ENCODE data around the gene C2CD3. TPM values are rescaled to one million over a fixed set of nuclear protein-coding genes. Genes with fewer than 3 reads are reported as not detected.

C2CD3 gene
- total RNA-seq, 2 donors from 2014 or later: 12.2 to 31.6 TPM

GRCh38 chr11:74057249-74058151 lies 113.3 kb downstream of the C2CD3 start:
- no peak overlapping the region for H3K4me3 ChIP-seq
- no peaks in the 10 kb centered on the region for H3K9me3 ChIP-seq
- no peaks in the 10 kb centered on the region for H3K36me3 ChIP-seq (replicated peaks in 1 of 2; ENCODE audit: insufficient read depth in 1 of 2, low read depth in 2 of 2)
- no peak for TF ChIP-seq CTCF (IDR thresholded peaks at IDR 0.05)
- TF ChIP-seq POLR2A (IDR thresholded peaks at IDR 0.05): no peak
- no peak overlapping the region for H3K27ac ChIP-seq
- WGBS, 2 donors: 87 to 88% methylated on average over 8 of the region's 8 CpGs
- no peak for ATAC-seq
- no peaks in the 10 kb centered on the region for H3K27me3 ChIP-seq
- no peak for DNase-seq
- no peaks in the 10 kb centered on the region for H3K4me1 ChIP-seq
- intact Hi-C loops (cut with DNase I): no loop called here

- no peaks in the 10 kb centered on the region for H3K4me1 ChIP-seq
- H3K27ac ChIP-seq: no peak overlapping the region
- no peaks in the 10 kb centered on the region for H3K27me3 ChIP-seq
- no peak overlapping the region for H3K4me3 ChIP-seq
- DNase-seq: no peak
- ATAC-seq: no peak
- TF ChIP-seq POLR2A (IDR thresholded peaks at IDR 0.05) (no peak), CTCF (IDR thresholded peaks at IDR 0.05) (no peak)
- intact Hi-C loops (cut with DNase I): no loop called here
- H3K36me3 ChIP-seq (replicated peaks in 1 of 2; ENCODE audit: insufficient read depth in 1 of 2, low read depth in 2 of 2): no peaks in the 10 kb centered on the region
- no peaks in the 10 kb centered on the region for H3K9me3 ChIP-seq
Observed at GRCh38 chr11:74055938-74056337, 114.9 kb downstream of the C2CD3 start.

GRCh38 chr11:74050465-74050864 lies 120.3 kb downstream of the C2CD3 start:
- TF ChIP-seq CTCF (IDR thresholded peaks at IDR 0.05): no peak
- TF ChIP-seq POLR2A (IDR thresholded peaks at IDR 0.05): no peak
- DNase-seq (no peak), ATAC-seq (no peak)
- Histone ChIP-seq H3K27ac (no peak overlapping the region), H3K27me3 (no peaks in the 10 kb centered on the region), H3K36me3 (replicated peaks in 1 of 2; ENCODE audit: insufficient read depth in 1 of 2, low read depth in 2 of 2) (no peaks in the 10 kb centered on the region), H3K4me3 (no peak overlapping the region), H3K9me3 (no peaks in the 10 kb centered on the region), H3K4me1 (no peaks in the 10 kb centered on the region)
- WGBS, 2 donors: 89 to 92% methylated on average over 3 of the region's 3 CpGs
- intact Hi-C loops (cut with DNase I): no loop called here

DNA sequence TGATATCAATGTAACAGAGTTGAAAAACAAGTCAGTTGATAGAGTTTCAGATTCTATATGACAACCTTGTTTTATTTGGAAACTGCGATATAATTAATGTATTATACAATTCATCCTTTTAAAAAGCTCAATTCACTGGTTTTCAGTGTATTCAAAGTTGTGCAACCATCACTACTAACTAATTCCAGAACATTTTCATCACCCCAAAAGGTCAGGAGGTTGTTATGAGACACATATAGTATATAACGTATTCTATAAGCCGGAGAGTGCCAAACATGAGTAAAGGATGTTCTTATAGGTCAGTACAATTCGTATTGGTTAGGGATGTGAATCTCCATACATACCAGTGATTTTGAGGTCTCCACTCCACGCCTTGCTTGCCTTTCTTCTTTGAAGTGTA lies 121.8 kb downstream of the C2CD3 start:
- no peaks in the 10 kb centered on the region for H3K27me3 ChIP-seq
- WGBS, 2 donors: 88 to 92% methylated on average over 5 of the region's 5 CpGs
- no peak overlapping the region for H3K27ac ChIP-seq
- ATAC-seq (no peak), DNase-seq (no peak)
- intact Hi-C loops (cut with DNase I): no loop called here
- H3K4me3 ChIP-seq: no peak overlapping the region
- no peaks in the 10 kb centered on the region for H3K4me1 ChIP-seq
- H3K9me3 ChIP-seq: no peaks in the 10 kb centered on the region
- TF ChIP-seq POLR2A (IDR thresholded peaks at IDR 0.05) (no peak), CTCF (IDR thresholded peaks at IDR 0.05) (no peak)
- H3K36me3 ChIP-seq (replicated peaks in 1 of 2; ENCODE audit: insufficient read depth in 1 of 2, low read depth in 2 of 2): no peaks in the 10 kb centered on the region

DNA sequence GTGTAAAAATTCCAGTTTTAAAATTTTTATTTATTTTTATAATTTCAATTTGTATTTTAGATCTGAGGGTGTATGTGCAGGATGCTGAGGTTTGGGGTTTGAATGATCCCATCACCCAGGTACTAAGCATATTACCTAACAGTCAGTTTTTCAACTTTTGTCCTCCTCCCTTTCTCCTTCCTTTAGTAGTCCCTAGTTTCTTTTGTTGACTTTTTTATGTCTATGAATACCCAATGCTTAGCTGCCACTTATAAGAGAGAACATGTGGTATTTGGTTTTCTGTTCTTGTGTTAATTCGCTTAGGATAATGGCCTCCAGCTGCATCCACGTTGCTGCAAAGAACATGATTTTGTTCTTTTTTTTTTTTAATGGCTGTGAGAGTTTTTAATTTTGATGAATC lies 126.3 kb downstream of the C2CD3 start:
- Histone ChIP-seq H3K27me3 (no peaks in the 10 kb centered on the region), H3K36me3 (replicated peaks in 1 of 2; ENCODE audit: insufficient read depth in 1 of 2, low read depth in 2 of 2) (peaks cover 0 to 2% of the 10 kb centered on the region in 2 donors), H3K4me1 (no peaks in the 10 kb centered on the region), H3K4me3 (no peak overlapping the region), H3K9me3 (no peaks in the 10 kb centered on the region), H3K27ac (no peak overlapping the region)
- ATAC-seq (no peak), DNase-seq (no peak)
- 83 to 92% methylated on average over 2 of the region's 2 CpGs for WGBS, 2 donors
- intact Hi-C loops (cut with DNase I): no loop called here
- TF ChIP-seq CTCF (IDR thresholded peaks at IDR 0.05) (no peak), POLR2A (IDR thresholded peaks at IDR 0.05) (no peak)

Measured in body of pancreas (tissue), 4 donors.